HG02938 (cell line): ENCODE measurements around the gene UBE2E3.

ENCODE experiments used
- ATAC-seq: cut with Tn5 transposase; IDR thresholded peaks from one replicate; pipeline ENCODE4 v1.9.1; 2021; ENCODE audit warnings: mild to moderate bottlenecking, moderate library complexity; ENCODE audit not compliant: unreplicated experiment

Gene UBE2E3

DNA sequence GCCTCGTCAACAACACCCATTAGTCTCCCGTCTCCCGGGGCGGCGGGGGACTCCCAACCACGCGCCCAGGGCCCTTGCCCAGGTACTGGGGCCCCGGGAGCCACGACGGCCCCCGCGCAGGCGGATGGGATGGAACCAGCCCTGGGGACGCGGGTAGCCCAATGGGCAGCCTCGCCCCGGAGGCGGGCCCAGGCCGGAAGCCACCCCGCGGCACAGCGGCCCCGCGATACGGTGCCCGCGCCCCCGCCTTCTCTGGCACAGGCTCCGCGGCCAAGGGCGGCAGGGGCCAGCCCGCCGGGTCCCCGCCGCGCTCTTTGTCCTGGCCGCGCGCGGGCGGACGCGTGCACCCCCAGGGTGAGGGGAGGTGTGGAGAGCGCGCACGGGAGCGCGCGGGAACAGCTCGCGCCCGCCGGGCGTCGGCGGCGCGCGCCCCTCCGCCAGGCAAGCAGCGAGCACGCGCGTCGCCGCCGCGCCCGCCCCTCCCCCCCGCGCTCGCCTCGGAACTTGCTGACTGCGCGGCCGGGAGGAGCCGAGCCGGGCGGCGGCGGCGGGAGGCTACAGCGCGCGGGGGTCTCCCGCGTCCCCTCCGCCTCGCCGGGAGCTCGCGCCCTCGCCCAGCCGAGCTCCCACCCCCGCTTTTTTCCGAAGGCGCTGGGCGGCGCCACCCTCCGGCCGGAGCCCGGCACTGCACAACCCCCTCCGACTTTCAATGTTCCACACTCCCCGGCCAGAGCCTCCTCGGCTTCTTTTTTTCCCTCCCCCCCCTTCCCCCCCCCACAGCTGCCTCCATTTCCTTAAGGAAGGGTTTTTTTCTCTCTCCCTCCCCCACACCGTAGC lies at the start of gene UBE2E3:
UBE2E3 (plus strand) TSS at position 500 of the 837 bp plus-strand sequence. CDS start 1,438 bp downstream, outside the sequence.
- ATAC-seq, result peak; percentile 68

DNA sequence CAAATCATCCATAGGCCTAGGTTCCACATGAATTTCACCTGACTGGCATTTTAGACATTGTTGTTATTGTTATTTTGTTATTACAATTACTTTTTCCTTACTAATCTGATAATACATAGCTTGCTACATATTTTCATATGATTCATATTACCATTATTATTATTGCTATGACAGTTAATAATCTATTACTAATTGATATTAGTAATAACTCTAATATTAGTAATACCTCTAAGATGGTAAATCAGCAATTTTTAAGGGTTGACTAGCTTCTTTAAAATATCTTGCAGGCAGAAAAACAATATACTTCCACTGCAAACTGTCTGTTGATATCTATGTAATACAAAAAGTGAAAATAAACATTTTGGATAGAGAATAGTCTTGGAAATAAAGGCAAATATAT lies 48.6 kb upstream of the UBE2E3 start:
- no peak for ATAC-seq

DNA sequence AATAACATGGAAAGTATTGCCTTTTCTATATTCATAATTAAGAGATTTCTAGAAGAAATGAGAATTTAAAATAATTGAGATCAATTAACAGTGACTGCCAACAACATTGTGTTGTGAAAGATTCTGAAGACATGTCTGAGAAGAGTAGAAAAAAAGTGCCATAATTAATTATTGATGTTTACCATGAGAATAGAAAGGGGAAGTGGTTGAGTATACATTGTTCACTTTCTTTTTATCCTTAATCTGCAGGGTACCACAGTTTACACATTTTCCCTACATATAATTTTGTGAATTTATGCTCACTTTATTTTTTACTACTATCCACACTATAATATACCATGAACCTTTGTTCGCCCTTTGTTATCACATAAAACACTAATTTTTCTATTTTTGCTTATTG lies 47.1 kb upstream of the UBE2E3 start:
- ATAC-seq, result no peak

DNA sequence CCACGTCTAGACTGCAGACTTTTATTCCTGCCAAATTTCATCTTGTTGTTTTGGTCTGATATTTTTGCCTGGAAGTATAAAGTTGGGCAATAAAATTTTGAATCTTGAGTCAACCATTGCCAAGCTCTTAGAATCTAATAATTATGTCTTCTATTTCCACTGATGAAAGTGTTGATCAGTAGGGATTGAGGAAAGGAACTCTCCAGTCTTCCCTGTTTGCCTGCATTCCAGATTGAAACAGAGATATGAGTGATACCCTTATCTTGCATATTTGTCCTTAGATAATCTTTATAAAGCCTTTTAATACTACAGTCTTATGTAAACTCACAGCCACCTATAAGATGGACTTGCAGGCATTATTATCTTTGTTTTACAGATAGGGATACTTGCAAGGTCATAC lies 45.5 kb upstream of the UBE2E3 start:
- no peak for ATAC-seq

DNA sequence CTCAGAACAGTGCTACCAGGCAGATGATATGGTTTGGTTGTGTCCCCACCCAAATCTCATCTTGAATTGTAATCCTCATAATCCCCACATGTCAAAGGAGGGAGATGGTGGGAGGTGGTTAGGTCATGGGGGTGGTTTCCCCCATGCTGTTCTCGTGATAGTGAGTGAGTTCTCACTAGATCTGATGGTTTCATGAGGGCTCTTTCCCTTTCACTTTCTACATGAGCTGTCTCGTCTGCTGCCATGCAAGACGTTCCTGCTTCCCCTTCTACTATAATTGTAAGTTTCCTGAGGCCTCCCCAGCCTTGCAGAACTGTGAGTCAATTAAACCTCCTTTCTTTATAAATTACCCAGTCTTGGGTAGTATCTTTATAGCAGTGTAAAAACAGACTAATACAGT lies 42.9 kb upstream of the UBE2E3 start:
- peak; percentile 92 for ATAC-seq

DNA sequence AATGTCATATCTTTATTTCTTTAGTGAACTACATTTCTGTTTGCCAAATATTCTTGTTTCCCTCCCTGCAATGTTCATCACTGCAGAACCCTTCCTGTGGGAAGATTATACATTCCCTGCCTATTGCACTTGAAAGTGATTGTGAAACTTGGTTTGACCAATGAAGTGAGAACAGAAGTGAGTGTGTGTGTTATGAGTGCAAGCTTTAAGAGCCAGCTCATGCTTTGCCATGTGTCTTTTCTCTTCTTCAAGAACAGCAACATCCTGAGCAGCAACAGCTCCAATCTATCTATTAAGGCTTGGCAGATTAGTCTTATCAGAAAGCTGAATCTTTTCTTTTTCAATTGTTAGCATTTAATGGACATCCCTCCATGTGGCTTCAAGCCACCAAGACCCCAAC lies 42.0 kb upstream of the UBE2E3 start:
- peak; percentile 57 for ATAC-seq

DNA sequence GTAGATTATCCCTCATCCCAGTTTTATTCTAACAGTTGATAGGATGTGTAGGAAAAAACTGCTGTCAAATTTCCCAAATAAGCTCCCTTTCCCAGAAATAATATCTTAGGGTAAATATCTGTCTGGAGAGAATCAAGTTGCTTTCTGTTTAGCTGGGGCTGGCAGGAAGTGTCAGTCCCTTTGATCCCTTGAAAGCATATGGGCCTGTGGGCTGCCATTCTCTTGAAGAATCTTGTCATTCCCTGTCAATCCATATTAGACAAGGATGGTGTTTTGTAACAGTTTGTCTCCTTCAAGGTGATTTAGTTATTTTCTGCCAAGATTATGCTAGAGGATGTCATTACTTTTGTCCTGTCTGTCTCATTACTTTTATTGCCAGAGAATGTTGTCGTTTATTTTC lies 37.1 kb upstream of the UBE2E3 start:
- no peak for ATAC-seq

DNA sequence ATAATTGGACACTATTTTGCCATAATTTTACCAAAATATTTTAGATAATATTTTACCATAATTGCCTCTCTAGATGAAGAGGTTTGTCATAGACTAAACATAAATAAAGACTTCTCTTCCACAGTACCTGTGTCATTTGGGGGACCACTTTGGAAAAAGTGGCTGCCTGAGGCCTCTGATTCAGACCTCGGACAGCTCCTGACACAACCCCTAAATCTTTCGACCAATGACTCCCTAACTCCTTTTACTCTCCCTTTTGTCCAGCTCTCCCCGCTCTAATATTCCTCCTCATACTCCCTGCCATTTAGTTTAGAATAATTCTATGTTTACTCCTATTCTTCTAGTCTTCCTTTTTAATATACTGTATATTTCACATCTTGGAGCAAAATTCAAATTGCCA lies 36.0 kb upstream of the UBE2E3 start:
- no peak for ATAC-seq

DNA sequence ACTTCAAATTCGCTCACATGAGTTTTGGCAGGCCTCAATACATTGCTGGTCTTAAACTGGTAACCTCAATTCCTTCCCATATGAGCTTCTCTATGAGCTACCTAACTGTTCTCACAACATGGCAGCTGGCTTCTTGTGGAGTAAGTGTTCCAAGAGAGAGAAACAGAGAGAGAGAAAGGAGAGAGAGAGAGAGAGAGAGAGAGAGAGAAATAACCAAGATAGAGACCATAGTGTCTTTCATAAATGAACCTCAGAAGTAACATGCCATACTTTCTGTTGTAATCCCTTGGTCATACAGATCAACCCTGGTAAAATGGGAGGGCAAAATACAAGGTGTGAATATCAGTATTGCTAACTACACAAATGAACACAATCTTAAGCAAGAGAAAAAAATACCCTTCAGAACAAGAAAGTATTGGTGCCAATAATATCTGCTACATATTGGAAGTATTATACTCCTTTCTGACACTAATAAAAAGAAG lies 33.2 kb upstream of the UBE2E3 start:
- ATAC-seq, result no peak

DNA sequence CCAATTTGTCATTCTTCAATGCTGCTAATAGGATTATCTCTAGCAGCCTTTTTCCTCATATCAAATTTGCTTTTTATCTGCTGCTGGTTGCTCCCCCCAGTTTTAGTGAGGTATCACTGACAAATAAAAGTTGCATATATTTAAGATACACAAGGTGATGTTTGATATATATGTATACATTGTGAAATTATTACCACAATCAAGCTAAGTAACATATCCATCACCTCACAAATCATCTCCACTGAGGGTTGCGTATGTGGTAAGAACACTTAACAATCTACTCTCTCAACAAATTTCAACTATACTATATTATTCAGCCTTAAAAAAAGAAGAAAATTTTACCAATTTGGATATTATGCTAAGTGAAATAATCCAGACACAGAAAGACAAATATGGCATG lies 30.5 kb upstream of the UBE2E3 start:
- ATAC-seq, result no peak

DNA sequence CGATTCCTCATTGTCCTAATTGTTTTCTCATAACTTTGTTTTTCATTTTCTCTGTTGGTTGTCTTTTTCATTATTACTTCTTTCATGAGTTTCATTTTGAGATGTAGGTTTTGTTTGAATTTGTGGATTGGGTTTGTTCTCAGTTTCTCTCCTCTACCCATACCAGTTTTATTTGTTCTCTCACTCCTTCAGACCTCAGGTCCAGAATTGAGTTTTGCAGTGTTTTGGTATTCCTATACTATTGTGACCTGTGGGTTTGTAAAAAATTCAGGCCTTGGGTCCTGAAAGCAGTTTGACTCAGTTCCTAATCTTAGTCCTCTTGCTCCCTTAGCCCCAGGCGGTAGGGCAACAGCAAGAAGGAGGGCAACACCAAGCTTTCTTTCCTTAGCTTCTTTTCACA lies 28.3 kb upstream of the UBE2E3 start:
- peak; percentile 53 for ATAC-seq

DNA sequence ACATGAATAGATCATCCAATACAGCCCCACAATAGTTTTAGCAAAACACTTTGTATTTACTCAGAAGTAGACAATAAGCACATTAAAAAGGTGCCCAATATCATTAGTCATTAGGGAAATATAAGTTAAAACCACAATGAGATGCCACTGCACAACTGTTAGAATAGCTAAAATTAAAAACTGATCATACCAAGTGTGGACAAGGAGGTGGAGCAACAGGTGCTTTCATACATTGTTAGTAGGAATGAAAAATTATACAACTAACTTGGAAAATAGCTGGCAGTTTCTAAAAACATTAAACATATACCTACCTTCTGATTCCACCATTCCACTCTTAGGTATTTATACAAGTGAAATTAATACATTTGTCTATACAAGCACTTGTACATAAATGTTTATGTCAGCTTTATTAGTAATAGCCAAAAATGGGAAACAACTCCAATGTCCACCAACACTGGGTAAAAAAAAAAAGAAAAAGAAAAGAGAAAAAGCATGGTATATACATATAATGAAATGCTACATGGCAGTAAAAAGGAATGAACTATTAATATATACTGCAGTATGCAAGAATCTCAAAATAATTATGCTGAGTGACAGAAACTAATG lies 27.6 kb upstream of the UBE2E3 start:
- ATAC-seq, result no peak

DNA sequence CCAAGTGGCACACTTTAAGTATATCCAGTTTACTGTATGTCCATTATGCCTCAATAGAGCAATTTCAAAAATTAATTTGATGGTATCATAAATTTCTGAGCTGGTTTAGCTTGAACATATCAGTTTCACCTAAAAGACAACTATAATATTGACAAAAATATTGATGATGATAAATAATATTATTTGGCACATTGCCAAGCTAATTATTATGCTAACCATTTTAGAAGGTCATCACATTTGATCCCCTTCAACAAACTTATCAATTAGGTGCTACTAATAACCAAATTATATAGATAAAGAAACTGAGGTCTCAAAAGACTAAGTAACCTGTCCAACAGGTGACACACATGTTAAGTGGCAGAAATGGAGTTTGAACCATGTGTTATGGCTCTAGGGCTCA lies 26.9 kb upstream of the UBE2E3 start:
- no peak for ATAC-seq

DNA sequence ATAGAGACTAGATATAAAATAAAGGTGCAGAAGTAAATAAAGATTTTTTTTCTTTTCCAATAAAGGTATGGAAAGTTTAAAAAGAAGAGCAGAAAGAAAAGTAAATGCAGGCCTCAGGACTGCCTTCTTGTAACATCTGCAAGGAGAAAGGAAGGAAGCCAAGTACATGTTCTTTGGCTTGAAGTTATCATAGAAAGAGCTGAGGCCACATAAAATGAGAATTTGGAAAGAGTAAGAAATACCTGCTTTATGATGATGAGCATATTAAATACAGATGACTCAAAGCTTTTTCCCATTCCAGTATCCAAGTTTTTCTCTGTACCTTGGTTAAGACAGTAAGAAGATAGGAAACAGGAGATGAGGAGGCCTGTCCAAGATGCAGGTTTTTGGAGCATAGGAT lies 25.3 kb upstream of the UBE2E3 start:
- no peak for ATAC-seq

DNA sequence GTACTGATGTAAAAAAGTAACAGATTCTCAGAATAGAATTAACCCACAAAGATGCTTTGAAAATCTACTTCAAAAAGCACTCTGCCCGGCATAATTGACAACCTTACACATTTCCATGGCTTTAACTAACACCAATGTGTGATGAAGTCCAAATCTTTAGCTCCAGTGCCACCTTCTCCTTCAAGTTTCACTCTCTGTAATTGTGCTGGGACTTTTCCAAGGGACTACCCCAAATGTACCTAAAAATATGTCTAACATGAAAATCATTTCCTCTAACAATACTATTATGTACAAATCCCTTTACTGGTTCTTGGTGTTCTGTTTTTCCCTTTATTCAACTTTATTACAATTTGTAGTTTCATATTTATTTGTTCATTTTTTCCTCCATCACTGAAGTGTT lies 20.6 kb upstream of the UBE2E3 start:
- ATAC-seq, result no peak

DNA sequence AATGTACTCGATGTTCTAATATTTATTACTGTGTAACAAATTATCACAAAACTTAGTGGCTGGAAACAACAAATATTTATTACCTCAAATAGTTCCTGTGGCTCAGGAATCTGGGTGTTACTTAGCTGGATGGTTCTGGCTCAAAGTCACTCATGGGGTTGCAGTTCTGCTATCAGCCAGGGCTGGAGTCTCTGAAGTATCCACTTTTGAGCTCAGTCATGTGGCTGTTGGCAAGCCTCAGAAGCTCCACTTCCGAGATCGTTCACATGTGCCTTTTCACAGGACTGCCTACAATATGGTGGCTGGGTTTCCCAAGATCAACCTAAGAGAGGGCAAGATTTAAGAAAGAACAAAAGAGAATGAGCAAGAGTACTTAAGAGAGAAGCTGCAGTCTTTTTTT lies 19.4 kb upstream of the UBE2E3 start:
- ATAC-seq, result no peak

DNA sequence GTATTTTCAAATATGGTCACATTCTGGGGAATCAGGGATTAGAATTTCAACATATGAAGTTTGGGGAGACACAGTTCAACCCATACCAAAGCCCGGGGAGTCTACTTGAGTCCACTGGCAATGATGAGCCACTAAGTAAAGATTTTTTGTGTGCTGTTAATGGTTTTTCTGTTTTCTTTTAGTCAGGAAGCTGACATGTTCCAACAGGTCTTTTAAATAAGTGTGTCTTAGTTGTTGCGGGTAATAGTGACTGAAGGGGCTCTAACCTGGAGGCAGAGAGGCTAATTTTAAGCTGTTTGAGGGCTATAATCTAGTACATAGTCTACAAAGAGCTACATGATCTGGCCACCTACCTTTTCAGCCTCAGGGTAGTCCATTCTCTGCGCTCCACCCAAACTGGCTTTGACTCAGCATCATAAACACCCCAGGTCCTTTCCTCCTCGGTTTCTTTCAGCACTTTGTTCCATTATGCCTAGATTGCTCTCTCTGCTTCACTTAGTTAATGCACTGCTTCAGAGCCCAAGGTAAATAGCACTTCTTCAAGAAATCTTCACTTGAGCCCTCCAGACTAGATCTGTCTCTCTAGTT lies 17.6 kb upstream of the UBE2E3 start:
- no peak for ATAC-seq

DNA sequence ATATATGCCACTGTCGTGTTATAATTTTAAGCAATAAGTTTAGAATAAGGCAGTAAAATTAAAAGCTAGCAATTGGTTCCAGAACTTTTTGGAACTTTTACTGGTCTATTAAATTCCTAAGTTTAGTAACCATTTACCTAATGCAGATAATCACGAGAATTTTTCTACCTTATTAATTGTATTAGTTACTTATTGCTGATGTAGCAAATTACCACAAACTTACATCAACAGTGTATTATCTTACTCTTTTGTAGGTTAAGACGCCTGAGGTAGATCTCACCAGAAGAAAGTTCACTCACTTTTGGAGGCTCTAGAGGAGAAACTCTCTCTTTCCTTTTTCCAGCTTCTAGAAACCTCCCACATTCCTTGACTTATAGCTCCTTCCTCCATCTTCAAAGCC lies 14.0 kb upstream of the UBE2E3 start:
- no peak for ATAC-seq

DNA sequence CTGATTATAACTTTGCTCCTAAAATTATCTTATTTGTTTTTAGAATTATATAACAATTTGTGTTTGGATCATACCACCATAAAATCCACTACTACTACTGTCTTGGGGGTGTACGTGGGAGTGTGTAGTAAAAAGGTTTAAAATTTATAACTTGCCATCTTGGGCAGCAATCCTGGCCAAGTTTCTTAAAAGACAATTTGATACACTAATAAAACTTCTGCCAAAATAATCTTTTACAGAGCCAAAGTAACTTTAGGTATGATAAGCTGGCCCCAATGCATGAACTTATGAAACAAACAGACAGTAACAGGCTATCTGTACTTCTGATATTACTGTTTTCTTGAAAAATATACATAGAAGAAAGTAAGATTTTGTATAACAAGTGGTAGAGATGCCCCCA lies 11.3 kb upstream of the UBE2E3 start:
- ATAC-seq, result no peak

DNA sequence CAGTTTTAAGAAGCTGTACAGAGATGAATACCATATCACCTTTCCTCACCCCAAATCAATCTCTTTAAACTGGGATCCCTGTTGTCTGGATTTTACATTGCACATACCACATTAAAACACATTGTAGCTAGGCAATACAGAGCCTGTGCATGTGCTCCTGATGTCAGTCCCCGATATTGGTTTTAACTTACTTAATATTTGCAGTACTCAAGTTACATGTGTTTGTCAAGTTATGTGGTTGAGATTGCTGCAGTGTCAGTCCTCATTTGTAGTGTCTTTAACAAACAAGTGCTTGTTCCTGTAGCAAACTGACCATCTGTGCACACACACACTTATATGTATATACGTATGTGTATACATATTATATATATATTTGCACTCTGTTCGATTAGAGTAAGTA lies 10.4 kb upstream of the UBE2E3 start:
- no peak for ATAC-seq

DNA sequence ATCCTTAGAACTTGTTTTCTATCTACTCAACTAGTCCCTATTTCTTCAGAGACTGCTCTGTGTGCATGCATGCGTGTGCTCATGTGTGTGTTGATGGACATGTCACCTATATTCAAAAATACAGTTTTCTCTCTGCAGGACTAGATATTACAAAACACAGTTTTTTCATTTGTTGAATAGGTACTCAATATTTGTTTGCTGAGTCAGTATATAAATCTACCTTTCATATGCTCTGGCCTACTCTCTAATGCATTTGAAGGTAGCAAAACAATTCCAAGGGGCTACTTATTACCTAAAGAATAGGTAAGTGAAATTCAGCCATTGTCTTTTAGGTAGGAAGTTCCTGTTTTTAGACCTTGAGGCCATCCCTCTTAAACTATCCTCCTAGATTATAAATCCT lies 8.6 kb upstream of the UBE2E3 start:
- ATAC-seq, result no peak

DNA sequence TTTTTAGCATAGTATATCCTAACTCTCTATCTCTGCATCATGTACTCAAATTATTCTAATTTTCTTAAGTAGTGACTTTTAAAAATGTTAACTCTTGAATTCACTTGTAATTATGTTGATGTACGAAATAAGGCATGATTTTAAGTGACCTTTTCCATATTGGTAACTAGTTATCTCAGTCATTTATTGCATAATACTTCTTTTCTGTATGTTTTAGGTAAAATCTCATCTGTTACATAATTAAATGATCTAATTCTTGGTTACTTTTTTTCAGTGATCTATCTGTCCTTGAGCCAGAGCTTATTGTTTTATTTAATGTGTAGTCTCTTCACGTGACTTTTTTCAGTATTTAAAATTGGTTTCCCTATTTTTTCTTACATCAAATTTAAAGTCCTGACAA lies 4.8 kb upstream of the UBE2E3 start:
- ATAC-seq, result no peak
